ENCODE measurements around the gene CHRFAM7A.
"Not testable (repeated sequence)": the region's sequence is repeated elsewhere in the genome, so short reads cannot be mapped to it uniquely, and the experiment has no call there.

CHRFAM7A gene

DNA sequence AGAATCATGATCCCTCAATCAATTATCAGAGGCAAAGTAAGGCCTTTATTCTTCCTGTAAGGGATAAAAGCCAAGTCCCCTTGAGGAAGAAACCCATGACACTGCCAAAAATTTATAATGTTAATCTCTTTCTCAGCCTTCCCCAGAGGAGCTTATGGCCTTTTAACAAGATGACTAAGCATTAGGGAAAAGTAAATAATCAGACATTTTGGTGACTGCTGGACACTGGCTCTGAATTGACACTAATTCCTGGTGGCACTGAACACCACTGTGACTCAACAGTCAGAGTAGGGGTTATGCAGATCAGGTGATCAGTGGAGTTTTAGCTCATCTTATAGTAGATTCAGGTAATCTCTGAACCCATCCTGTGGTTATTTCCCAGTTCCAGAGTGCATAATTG, 82.8 kb downstream of the CHRFAM7A start:
- DNase-seq: not testable (repeated sequence)
